GM08714 (cell line): ENCODE measurements around the gene TNKS2.

Experiments used
- H3K4me3 ChIP-seq: fragments of 200-500 bp; sonication (Bioruptor generic); 2 replicates; pipeline ENCODE4 v1.5.1; 2014; ENCODE audit warnings: mild to moderate bottlenecking, low read length, inconsistent platforms
- ZNF274 ChIP-seq: IDR thresholded peaks from 2 replicates; pipeline ENCODE4 v1.6.1; 2012; ENCODE audit warnings: mild to moderate bottlenecking, low read depth, low read length

The TNKS2 gene

GRCh38 chr10:91778485-91778884 is 19.7 kb upstream of the TNKS2 start:
- H3K4me3 ChIP-seq, result no peak overlapping the region
- TF ChIP-seq ZNF274, result no peak

GRCh38 chr10:91779011-91779605 is 19.1 kb upstream of the TNKS2 start:
- H3K4me3 ChIP-seq, result no peak overlapping the region
- no peak for TF ChIP-seq ZNF274

GRCh38 chr10:91782539-91782938 is 15.7 kb upstream of the TNKS2 start:
- TF ChIP-seq ZNF274, result no peak
- no peak overlapping the region for H3K4me3 ChIP-seq

GRCh38 chr10:91785830-91786229 is 12.4 kb upstream of the TNKS2 start:
- TF ChIP-seq ZNF274, result no peak
- H3K4me3 ChIP-seq, result no peak overlapping the region

- no peak for TF ChIP-seq ZNF274
- H3K4me3 ChIP-seq, result no peak overlapping the region
Measured at GRCh38 chr10:91787258-91787657, 11.0 kb upstream of the TNKS2 start.

GRCh38 chr10:91787810-91788209 is 10.4 kb upstream of the TNKS2 start:
- H3K4me3 ChIP-seq, result no peak overlapping the region
- no peak for TF ChIP-seq ZNF274

- H3K4me3 ChIP-seq, result no peak overlapping the region
- no peak for TF ChIP-seq ZNF274
Measured at GRCh38 chr10:91788527-91788926, 9.7 kb upstream of the TNKS2 start.

- no peak for TF ChIP-seq ZNF274
- peak overlapping the region; percentile 80 for H3K4me3 ChIP-seq
Measured at GRCh38 chr10:91796331-91797047, 1.7 kb upstream of the TNKS2 start.

GRCh38 chr10:91797048-91797690 is 1.1 kb upstream of the TNKS2 start:
- H3K4me3 ChIP-seq, result peak overlapping the region; percentile 96; the same call in 1 of the 2 replicates
- no peak for TF ChIP-seq ZNF274

- TF ChIP-seq ZNF274, result no peak
- H3K4me3 ChIP-seq, result peak overlapping the region; percentile 96
Measured at GRCh38 chr10:91798649-91799611, 704 bp downstream of the TNKS2 start.

GRCh38 chr10:91799612-91799975 is 1.4 kb downstream of the TNKS2 start:
- H3K4me3 ChIP-seq, result peak overlapping the region; percentile 96; the same call in 1 of the 2 replicates

GRCh38 chr10:91800182-91800581 is 2.0 kb downstream of the TNKS2 start:
- H3K4me3 ChIP-seq, result peak overlapping the region; percentile 96; the same call in 1 of the 2 replicates
- no peak for TF ChIP-seq ZNF274

More at GRCh38 chr10:91799612-91799975, 1.4 kb downstream of the TNKS2 start:
- no peak for TF ChIP-seq ZNF274

GRCh38 chr10:91800756-91801155 is 2.5 kb downstream of the TNKS2 start:
- no peak overlapping the region for H3K4me3 ChIP-seq
- TF ChIP-seq ZNF274, result no peak
